Trophoblast cell (in vitro differentiated cells and primary cell): ENCODE measurements around the gene SIX5.

Experiments
- DNase-seq, 2 donors: peaks; one replicate each; pipeline ENCODE4 v3.0.0-alpha.2; 2016
- H2AFZ ChIP-seq: 2 replicates; pipeline ENCODE4 v1.6.1; 2013; ENCODE audit warnings: low read length, moderate library complexity, mild to moderate bottlenecking; ENCODE audit not compliant: insufficient read depth, poor library complexity
- H2AK5ac ChIP-seq: 2 replicates; pipeline ENCODE4 v1.6.1; 2013; ENCODE audit warnings: mild to moderate bottlenecking, low read length
- H2BK120ac ChIP-seq: 2 replicates; pipeline ENCODE4 v1.6.1; 2013; ENCODE audit warnings: low read length, mild to moderate bottlenecking, moderate library complexity; ENCODE audit not compliant: insufficient read depth, poor library complexity
- H2BK12ac ChIP-seq: 2 replicates; pipeline ENCODE4 v1.6.1; 2013; ENCODE audit warnings: mild to moderate bottlenecking, low read length, moderate library complexity
- H2BK5ac ChIP-seq: 2 replicates; pipeline ENCODE4 v1.6.1; 2013; ENCODE audit warnings: low read length, low read depth, moderate library complexity, mild to moderate bottlenecking; ENCODE audit not compliant: poor library complexity
- H3K14ac ChIP-seq: 2 replicates; pipeline ENCODE4 v1.6.1; 2013; ENCODE audit warnings: mild to moderate bottlenecking, low read length
- H3K18ac ChIP-seq: 2 replicates; pipeline ENCODE4 v1.6.1; 2013; ENCODE audit warnings: mild to moderate bottlenecking, low read length
- H3K23ac ChIP-seq: 2 replicates; pipeline ENCODE4 v1.6.1; 2013; ENCODE audit warnings: low read length
- H3K27ac ChIP-seq: 2 replicates; pipeline ENCODE4 v1.5.1; 2013; ENCODE audit warnings: low read depth, mild to moderate bottlenecking, inconsistent platforms, low read length, moderate library complexity
- H3K27me3 ChIP-seq: 2 replicates; pipeline ENCODE4 v1.6.1; 2013; ENCODE audit warnings: inconsistent platforms, mild to moderate bottlenecking, low read length, moderate library complexity; ENCODE audit not compliant: insufficient read depth
- H3K36me3 ChIP-seq, 2 experiments: 1 replicate in 1 of 2; 2 replicates in 1 of 2; pipeline ENCODE4 v1.6.1; 2013; ENCODE audit warnings: low read length in 2 of 2, mild to moderate bottlenecking in 2 of 2, moderate library complexity in 1 of 2; ENCODE audit not compliant: insufficient read depth in 2 of 2, control insufficient read depth in 1 of 2
- H3K4ac ChIP-seq: 2 replicates; pipeline ENCODE4 v1.6.1; 2013; ENCODE audit warnings: low read depth, mild to moderate bottlenecking, low read length, moderate library complexity
- H3K4me1 ChIP-seq, 2 experiments: 1 replicate in 1 of 2; 2 replicates in 1 of 2; pipeline ENCODE4 v1.6.1; 2013; ENCODE audit warnings: low read length in 2 of 2, mild to moderate bottlenecking in 2 of 2, moderate library complexity in 1 of 2; ENCODE audit not compliant: insufficient read depth in 2 of 2, control insufficient read depth in 1 of 2
- H3K4me2 ChIP-seq: 2 replicates; pipeline ENCODE4 v1.6.1; 2013; ENCODE audit warnings: inconsistent platforms, mild to moderate bottlenecking, low read length, moderate library complexity
- H3K4me3 ChIP-seq: 2 replicates; pipeline ENCODE4 v1.5.1; 2013; ENCODE audit warnings: mild to moderate bottlenecking, low read depth, low read length, inconsistent platforms
- H3K79me1 ChIP-seq: one replicate; pipeline ENCODE4 v1.6.1; 2013; ENCODE audit warnings: low read length
- H3K79me2 ChIP-seq: 2 replicates; pipeline ENCODE4 v1.6.1; 2013; ENCODE audit warnings: low read length, mild to moderate bottlenecking; ENCODE audit not compliant: control insufficient read depth, insufficient read depth, poor library complexity
- H3K9ac ChIP-seq: 2 replicates; pipeline ENCODE4 v1.6.1; 2013; ENCODE audit warnings: mild to moderate bottlenecking, low read length
- H3K9me3 ChIP-seq: 2 replicates; pipeline ENCODE4 v1.6.1; 2013; ENCODE audit warnings: low read depth, mild to moderate bottlenecking, control low read depth, inconsistent platforms, low read length; ENCODE audit not compliant: insufficient read depth
- H4K12ac ChIP-seq: 2 replicates; pipeline ENCODE4 v1.6.1; 2013; ENCODE audit warnings: low read depth, mild to moderate bottlenecking, low read length, moderate library complexity
- H4K8ac ChIP-seq: 2 replicates; pipeline ENCODE4 v1.6.1; 2013; ENCODE audit warnings: low read depth, mild to moderate bottlenecking, low read length, moderate library complexity
- H4K91ac ChIP-seq: one replicate; pipeline ENCODE4 v1.6.1; 2013; ENCODE audit warnings: low read depth, mild to moderate bottlenecking, low read length, moderate library complexity
- WGBS: extraction: QIAGEN DNeasy Blood & Tissue Kit; methylation state at CpG from one replicate; pipeline ENCODE4 v1.1.7; 2013; ENCODE audit warnings: missing lambda C conversion rate; ENCODE audit not compliant: insufficient read length, insufficient coverage; ENCODE audit errors: extremely low coverage; 5-methylcytosine and 5-hydroxymethylcytosine counted together

The SIX5 gene

GRCh38 chr19:45780448-45781213 lies 11.6 kb upstream of the SIX5 start:
- peaks cover 27 to 33% of the 10 kb centered on the region in 2 experiments for H3K4me1 ChIP-seq
- no peak overlapping the region for H3K4me2 ChIP-seq
- H2BK5ac ChIP-seq = no peak overlapping the region
- H3K4me3 ChIP-seq = no peak overlapping the region
- H3K4ac ChIP-seq = no peak overlapping the region
- H2AFZ ChIP-seq = no peak overlapping the region
- no peak overlapping the region for H4K91ac ChIP-seq
- no peak overlapping the region for H3K27ac ChIP-seq
- no peak for DNase-seq
- H3K79me1 ChIP-seq = peaks cover 8% of the 10 kb centered on the region
- WGBS = no CpG with 5 or more reads among the region's 13 CpGs
- H3K27me3 ChIP-seq = no peaks in the 10 kb centered on the region
- no peak overlapping the region for H3K9ac ChIP-seq
- H3K14ac ChIP-seq = no peak overlapping the region
- H3K23ac ChIP-seq = no peak overlapping the region
- no peak overlapping the region for H3K18ac ChIP-seq
- H3K36me3 ChIP-seq = peaks cover 33 to 36% of the 10 kb centered on the region in 2 experiments
- no peak overlapping the region for H4K12ac ChIP-seq
- H2BK12ac ChIP-seq = no peak overlapping the region
- no peak overlapping the region for H4K8ac ChIP-seq
- no peak overlapping the region for H2AK5ac ChIP-seq
- H3K9me3 ChIP-seq = no peaks in the 10 kb centered on the region
- H2BK120ac ChIP-seq = no peak overlapping the region
- H3K79me2 ChIP-seq = no peaks in the 10 kb centered on the region

- Histone ChIP-seq H4K12ac (no peak overlapping the region), H3K36me3 (peaks cover 28 to 30% of the 10 kb centered on the region in 2 experiments), H2BK12ac (no peak overlapping the region), H3K79me2 (no peaks in the 10 kb centered on the region), H3K4ac (no peak overlapping the region), H2BK120ac (no peak overlapping the region), H3K4me3 (no peak overlapping the region), H3K9ac (no peak overlapping the region), H3K9me3 (no peaks in the 10 kb centered on the region), H3K27ac (no peak overlapping the region), H2BK5ac (no peak overlapping the region), H3K27me3 (no peaks in the 10 kb centered on the region), H3K4me1 (peaks cover 27 to 33% of the 10 kb centered on the region in 2 experiments), H3K14ac (no peak overlapping the region), H2AFZ (no peak overlapping the region), H4K8ac (no peak overlapping the region), H2AK5ac (no peak overlapping the region), H4K91ac (no peak overlapping the region), H3K79me1 (peaks cover 8% of the 10 kb centered on the region), H3K18ac (no peak overlapping the region), H3K23ac (no peak overlapping the region), H3K4me2 (no peak overlapping the region)
- no CpG with 5 or more reads among the region's 4 CpGs for WGBS
- no peak for DNase-seq
Observed at GRCh38 chr19:45780146-45780447, 11.0 kb upstream of the SIX5 start.

- no peak overlapping the region for H3K14ac ChIP-seq
- no peak overlapping the region for H2AFZ ChIP-seq
- H4K12ac ChIP-seq = no peak overlapping the region
- H3K27me3 ChIP-seq = no peaks in the 10 kb centered on the region
- peak overlapping the region; percentile 26 for H3K4me2 ChIP-seq
- H3K23ac ChIP-seq = no peak overlapping the region
- no peak overlapping the region for H2BK5ac ChIP-seq
- no peaks in the 10 kb centered on the region for H3K79me2 ChIP-seq
- no peak overlapping the region for H3K27ac ChIP-seq
- H4K8ac ChIP-seq = no peak overlapping the region
- H3K18ac ChIP-seq = no peak overlapping the region
- no peak overlapping the region for H4K91ac ChIP-seq
- no peak overlapping the region for H3K9ac ChIP-seq
- DNase-seq = peak; percentile 47 to 68
- no peak overlapping the region for H2BK120ac ChIP-seq
- no peaks in the 10 kb centered on the region for H3K9me3 ChIP-seq
- H3K79me1 ChIP-seq = peaks cover 8% of the 10 kb centered on the region
- no CpG with 5 or more reads among the region's 48 CpGs for WGBS
- H3K4me1 ChIP-seq = peaks cover 27 to 33% of the 10 kb centered on the region in 2 experiments
- no peak overlapping the region for H3K4ac ChIP-seq
- H2AK5ac ChIP-seq = no peak overlapping the region
- H3K36me3 ChIP-seq = peaks cover 22 to 29% of the 10 kb centered on the region in 2 experiments
- no peak overlapping the region for H2BK12ac ChIP-seq
- H3K4me3 ChIP-seq = no peak overlapping the region
Observed at GRCh38 chr19:45779231-45780145, 10.4 kb upstream of the SIX5 start.

GRCh38 chr19:45778010-45778661 lies 9.1 kb upstream of the SIX5 start:
- H3K18ac ChIP-seq = no peak overlapping the region
- no CpG with 5 or more reads among the region's 28 CpGs for WGBS
- no peak overlapping the region for H3K23ac ChIP-seq
- H2AFZ ChIP-seq = no peak overlapping the region
- H3K9ac ChIP-seq = no peak overlapping the region
- no peak overlapping the region for H3K14ac ChIP-seq
- H3K79me1 ChIP-seq = peaks cover 5% of the 10 kb centered on the region
- H4K91ac ChIP-seq = no peak overlapping the region
- H4K8ac ChIP-seq = no peak overlapping the region
- H2AK5ac ChIP-seq = no peak overlapping the region
- peaks cover 19 to 23% of the 10 kb centered on the region in 2 experiments for H3K4me1 ChIP-seq
- no peaks in the 10 kb centered on the region for H3K27me3 ChIP-seq
- H2BK12ac ChIP-seq = no peak overlapping the region
- no peaks in the 10 kb centered on the region for H3K79me2 ChIP-seq
- H3K4me2 ChIP-seq = no peak overlapping the region
- H2BK5ac ChIP-seq = no peak overlapping the region
- no peak overlapping the region for H4K12ac ChIP-seq
- H3K4ac ChIP-seq = no peak overlapping the region
- no peak for DNase-seq
- no peaks in the 10 kb centered on the region for H3K9me3 ChIP-seq
- peaks cover 22 to 25% of the 10 kb centered on the region in 2 experiments for H3K36me3 ChIP-seq
- H2BK120ac ChIP-seq = no peak overlapping the region
- no peak overlapping the region for H3K27ac ChIP-seq
- no peak overlapping the region for H3K4me3 ChIP-seq
